CD4-positive, alpha-beta T cell treated with Interleukin-17A for 4 hours (primary cell): ENCODE results near the gene RTN4R.

Source experiments
- DNase-seq: peaks from one replicate; pipeline ENCODE4 v3.0.0-alpha.2; 2020; ENCODE audit warnings: mixed read lengths

RTN4R gene

GRCh38 chr22:20198557-20199319 lies 69.4 kb downstream of the RTN4R start:
- DNase-seq, result no peak

GRCh38 chr22:20197407-20198030 lies 70.6 kb downstream of the RTN4R start:
- no peak for DNase-seq

DNA sequence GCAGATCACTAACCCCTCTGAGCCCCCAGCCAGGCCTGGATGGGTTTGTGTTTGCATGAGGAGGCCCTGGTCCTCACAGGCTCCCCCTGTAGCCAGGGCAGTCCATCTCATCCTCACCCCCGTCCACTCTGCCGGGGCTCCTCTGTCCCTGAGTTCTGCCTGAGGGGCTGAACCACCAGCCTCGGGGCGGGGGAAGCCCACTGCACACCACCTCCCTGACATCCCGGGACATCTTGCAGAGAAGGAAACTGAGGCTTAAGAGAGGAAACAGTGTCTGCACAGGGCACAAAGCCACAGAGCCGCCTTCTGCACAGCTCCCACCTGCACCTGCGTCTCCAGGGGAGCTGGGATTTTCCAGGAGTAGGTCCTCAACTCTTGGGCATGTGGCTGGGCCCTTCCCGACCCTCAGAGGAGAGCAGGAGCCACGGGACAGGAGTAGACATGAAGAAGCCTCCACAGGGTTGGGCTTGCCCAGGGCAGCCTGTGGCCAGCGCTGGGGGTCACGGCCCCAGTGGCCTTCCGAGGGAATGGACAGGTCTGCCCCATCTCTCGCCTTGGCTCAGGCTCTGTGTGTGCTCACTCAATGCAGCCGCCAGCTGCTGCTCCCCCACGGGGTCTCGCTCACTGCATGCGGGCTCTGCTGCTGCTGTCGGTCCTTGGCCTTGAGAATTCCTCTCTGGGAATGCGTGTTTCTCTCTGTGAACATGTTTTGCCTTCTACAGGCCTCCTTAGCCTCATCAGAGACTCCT lies 71.8 kb downstream of the RTN4R start:
- DNase-seq, result no peak

DNA sequence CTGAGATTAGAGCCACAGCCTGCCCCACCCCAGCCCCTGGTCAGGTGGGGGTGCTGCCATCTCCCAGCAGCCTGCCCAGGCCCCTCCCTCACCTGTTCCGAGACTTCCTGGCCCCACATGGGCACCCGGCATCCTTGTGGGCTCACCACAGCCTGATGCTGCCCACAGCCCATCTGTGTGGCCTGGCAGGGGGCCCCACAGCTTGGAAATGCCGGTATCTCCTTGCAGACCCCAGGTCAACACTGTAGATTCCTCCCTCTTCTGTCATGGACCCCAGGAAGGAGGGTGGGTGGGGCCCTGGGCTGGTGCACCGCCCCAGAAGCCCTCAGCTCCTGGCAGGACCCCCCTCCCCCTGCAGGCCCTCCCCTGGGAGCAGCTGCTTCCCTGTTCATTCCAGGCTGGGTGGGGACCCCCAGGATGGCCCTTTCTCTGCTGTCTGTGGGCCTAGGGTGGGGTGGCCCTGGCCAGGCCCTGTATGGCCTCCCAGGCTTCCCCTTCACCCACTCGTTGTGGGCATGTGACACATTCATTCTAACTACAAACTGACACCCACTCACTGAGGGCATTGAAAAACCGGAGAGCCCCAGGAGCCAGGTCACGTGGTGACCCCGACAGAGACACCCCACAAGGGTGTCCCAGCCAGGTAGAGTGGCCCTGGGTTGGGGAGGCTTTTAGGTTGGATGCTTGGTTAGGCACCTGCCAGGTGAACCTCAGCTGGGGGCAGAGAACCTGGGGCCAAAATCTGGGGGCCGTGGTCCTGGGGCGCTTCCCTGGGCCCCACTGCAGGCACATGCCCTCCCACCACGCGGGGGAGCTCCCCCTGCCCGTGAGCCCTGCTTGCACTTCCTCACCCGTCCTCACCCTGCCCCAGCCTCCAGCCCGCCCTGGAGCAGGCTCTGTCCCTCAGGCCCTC lies 73.2 kb downstream of the RTN4R start:
- DNase-seq, result peak; percentile 21

DNA sequence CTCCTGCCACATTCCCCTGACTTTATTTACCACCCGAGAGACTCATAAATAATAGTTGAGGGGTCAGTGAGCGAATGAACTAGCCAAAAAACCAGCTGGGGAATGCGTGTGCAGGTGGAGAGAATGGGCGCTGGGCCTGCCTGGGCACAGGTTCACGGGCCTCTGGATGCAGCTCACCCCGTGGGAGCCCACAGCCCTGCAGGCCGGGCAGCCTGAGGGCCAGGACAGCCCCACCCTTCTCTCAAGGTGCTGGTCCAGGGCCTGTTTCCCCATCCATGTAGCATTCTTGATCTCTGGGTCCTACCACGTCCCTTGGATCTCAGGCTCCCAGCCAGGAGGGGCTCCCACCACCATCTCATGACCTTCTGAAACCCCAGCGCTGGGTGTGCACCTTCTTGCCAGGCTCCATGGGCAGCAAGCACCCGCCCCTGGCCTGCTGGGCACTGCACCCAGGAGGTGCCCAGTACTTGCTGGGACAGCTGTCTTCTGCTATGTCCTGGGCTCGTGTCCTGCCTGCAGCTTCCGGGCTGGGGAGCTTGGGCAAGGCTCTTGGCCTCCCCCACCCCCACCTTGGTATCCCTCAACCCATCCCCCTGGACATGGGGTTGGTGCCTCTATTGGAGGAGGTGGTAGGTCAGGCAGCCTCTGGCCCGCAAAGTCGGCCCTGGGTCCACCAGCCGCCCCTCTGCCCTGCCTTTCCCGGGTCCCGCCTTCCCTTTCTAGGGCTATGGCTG lies 74.2 kb downstream of the RTN4R start:
- no peak for DNase-seq

GRCh38 chr22:20192972-20193760 lies 75.0 kb downstream of the RTN4R start:
- DNase-seq, result no peak

DNA sequence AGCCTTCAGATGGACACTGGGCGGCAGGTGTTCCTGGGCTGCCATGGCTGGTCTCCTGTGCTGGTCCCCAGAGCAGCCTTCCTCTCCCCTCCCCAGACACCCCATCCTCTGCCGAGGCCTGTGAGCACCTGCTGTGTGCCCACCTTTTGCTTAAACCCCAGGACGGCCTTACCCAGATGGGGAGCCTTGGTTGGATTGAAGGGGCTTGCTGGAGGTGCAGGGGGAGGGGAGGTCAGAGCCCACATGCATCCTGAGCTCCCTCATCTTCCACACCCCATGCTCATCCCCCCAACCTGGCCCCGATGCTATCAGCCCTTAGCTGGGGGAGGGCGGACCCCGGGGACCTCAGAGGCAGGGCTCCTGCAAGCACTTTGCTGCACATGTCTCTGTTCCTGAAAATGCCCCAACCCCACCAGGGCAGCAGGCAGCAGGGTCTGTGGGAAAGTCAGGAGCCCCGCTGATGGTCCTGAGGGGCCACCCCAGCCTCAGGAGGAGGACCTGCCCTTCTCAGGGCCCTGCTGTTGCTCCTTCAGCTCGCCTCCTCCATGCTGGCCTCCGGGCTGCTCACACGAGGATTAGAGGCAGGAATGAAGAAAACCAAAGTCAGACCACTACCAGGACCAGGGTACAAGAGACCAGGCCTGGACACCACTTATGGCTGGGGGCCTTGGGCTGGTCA lies 75.7 kb downstream of the RTN4R start:
- DNase-seq, result no peak

DNA sequence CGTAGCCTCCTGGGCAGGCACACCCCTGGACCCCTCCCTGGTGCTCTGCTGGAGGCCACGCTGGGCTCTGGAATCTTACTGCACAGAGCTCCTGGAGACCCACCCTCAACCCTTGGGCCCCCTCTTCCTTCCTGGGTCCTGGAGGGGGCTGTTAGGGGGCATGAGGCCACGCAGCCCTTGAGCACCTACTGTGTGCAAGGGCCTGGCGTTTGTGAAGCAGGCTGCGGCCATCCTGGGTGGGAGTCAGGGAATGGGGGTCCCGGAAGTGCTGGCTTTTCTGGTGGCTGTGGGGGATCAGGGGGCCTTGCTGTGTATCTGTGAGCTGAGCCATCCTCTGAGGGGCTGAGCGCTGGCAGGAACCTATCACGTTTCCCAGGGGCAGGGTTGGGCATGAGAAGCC lies 76.3 kb downstream of the RTN4R start:
- no peak for DNase-seq
